ENCODE measurements around the gene ZNF536. TPM values are rescaled to one million over a fixed set of nuclear protein-coding genes. Genes with fewer than 3 reads are reported as not detected.

The ZNF536 gene
- total RNA-seq, 1 experiment from 2014 or later: 0.35 TPM

GRCh38 chr19:30407068-30407709, 35.0 kb downstream of the ZNF536 start:
- no peak overlapping the region for H3K27ac Mint-ChIP-seq
- no peaks in the 10 kb centered on the region; the same call in 1 of the 2 replicates for H3K27me3 Mint-ChIP-seq (ENCODE audit: low read depth)

GRCh38 chr19:30408734-30409301, 36.6 kb downstream of the ZNF536 start:
- ChIA-PET CTCF (no interaction called here), POLR2A (no interaction called here)
- TF ChIP-seq ZNF416 (CRISPR knock-in tag; IDR thresholded peaks at IDR 0.05) (no peak), MAX (CRISPR knock-in tag; IDR thresholded peaks at IDR 0.05) (no peak), NR1H2 (CRISPR knock-in tag; IDR thresholded peaks at IDR 0.05) (no peak), RORB (CRISPR knock-in tag; IDR thresholded peaks at IDR 0.05) (no peak)
- no peak for ATAC-seq
- Mint-ChIP-seq H3K4me3 (no peak overlapping the region), H3K4me1 (peaks cover 7% of the 10 kb centered on the region), H3K27ac (no peak overlapping the region), H3K36me3 (no peaks in the 10 kb centered on the region), H3K9me3 (no peaks in the 10 kb centered on the region), H3K27me3 (ENCODE audit: low read depth) (no peaks in the 10 kb centered on the region; the same call in 1 of the 2 replicates)
- DNase-seq (ENCODE audit: low spot score): no peak

More at GRCh38 chr19:30407068-30407709, 35.0 kb downstream of the ZNF536 start:
- POLR2A ChIA-PET: interaction anchor here (1.0 kb wide), 1 partner anchor 81 kb away, joined by 3 read pairs; no protein-coding TSS in a partner anchor
- DNase-seq (ENCODE audit: low spot score): no peak
- CTCF ChIA-PET: interaction anchor here (0.9 to 1.2 kb wide), 4 partner anchors 42 to 362 kb away, joined by 3 to 4 read pairs (median 4); no protein-coding TSS in a partner anchor
- peaks cover 12% of the 10 kb centered on the region for H3K4me1 Mint-ChIP-seq
- TF ChIP-seq ZNF263 (CRISPR knock-in tag; IDR thresholded peaks at IDR 0.05; ENCODE audit: low read depth) (no peak), ATF6 (CRISPR knock-in tag; IDR thresholded peaks at IDR 0.05) (no peak), GRHL2 (CRISPR knock-in tag; IDR thresholded peaks at IDR 0.05; ENCODE audit: insufficient replicate concordance, severe bottlenecking) (no peak), NFATC4 (CRISPR knock-in tag; IDR thresholded peaks at IDR 0.05) (no peak), ZNF425 (CRISPR knock-in tag; conservative IDR thresholded peaks at IDR 0.05) (no peak), ZNF317 (CRISPR knock-in tag; IDR thresholded peaks at IDR 0.05; ENCODE audit: borderline replicate concordance, low read depth) (no peak), NFYB (CRISPR knock-in tag; conservative IDR thresholded peaks at IDR 0.05; ENCODE audit: low read depth) (no peak), MYBL2 (CRISPR knock-in tag; IDR thresholded peaks at IDR 0.05) (no peak), GABPB1 (CRISPR knock-in tag; IDR thresholded peaks at IDR 0.05) (no peak), ZBTB21 (CRISPR knock-in tag; IDR thresholded peaks at IDR 0.05; ENCODE audit: borderline replicate concordance) (no peak), MAX (CRISPR knock-in tag; IDR thresholded peaks at IDR 0.05) (no peak)
- no peak overlapping the region for H3K4me3 Mint-ChIP-seq
- no peaks in the 10 kb centered on the region for H3K36me3 Mint-ChIP-seq
- no peaks in the 10 kb centered on the region for H3K9me3 Mint-ChIP-seq
- no peak for ATAC-seq

GRCh38 chr19:30411714-30412113, 39.5 kb downstream of the ZNF536 start:
- DNase-seq (ENCODE audit: low spot score) (no peak), ATAC-seq (no peak)
- Mint-ChIP-seq H3K4me3 (no peak overlapping the region), H3K36me3 (no peaks in the 10 kb centered on the region), H3K9me3 (0 out of 2 replicates have a peak, but pooled peaks cover 3% of the 10 kb centered on the region), H3K4me1 (0 out of 2 replicates have a peak, but pooled peaks cover 3% of the 10 kb centered on the region), H3K27ac (no peak overlapping the region), H3K27me3 (ENCODE audit: low read depth) (no peaks in the 10 kb centered on the region)
- TF ChIP-seq CBFB (CRISPR knock-in tag; IDR thresholded peaks at IDR 0.05; ENCODE audit: low read depth) (no peak), ZNF232 (CRISPR knock-in tag; IDR thresholded peaks at IDR 0.05) (no peak), GTF2I (CRISPR knock-in tag; conservative IDR thresholded peaks at IDR 0.05) (no peak), ERG (CRISPR knock-in tag; IDR thresholded peaks at IDR 0.05) (no peak), GRHL2 (CRISPR knock-in tag; IDR thresholded peaks at IDR 0.05; ENCODE audit: insufficient replicate concordance, severe bottlenecking) (no peak), E2F4 (CRISPR knock-in tag; IDR thresholded peaks at IDR 0.05; ENCODE audit: borderline replicate concordance, low read depth) (no peak), NFYB (CRISPR knock-in tag; conservative IDR thresholded peaks at IDR 0.05; ENCODE audit: low read depth) (no peak)
- CTCF ChIA-PET: no interaction called here
- POLR2A ChIA-PET: no interaction called here
